ENCODE data around the gene PRIMPOL. TPM values are rescaled to one million over a fixed set of nuclear protein-coding genes. Genes with fewer than 3 reads are reported as not detected.

PRIMPOL gene
- total and polyA plus RNA-seq, 8 donors: 11.5 to 88.8 (median 22.3) TPM

DNA sequence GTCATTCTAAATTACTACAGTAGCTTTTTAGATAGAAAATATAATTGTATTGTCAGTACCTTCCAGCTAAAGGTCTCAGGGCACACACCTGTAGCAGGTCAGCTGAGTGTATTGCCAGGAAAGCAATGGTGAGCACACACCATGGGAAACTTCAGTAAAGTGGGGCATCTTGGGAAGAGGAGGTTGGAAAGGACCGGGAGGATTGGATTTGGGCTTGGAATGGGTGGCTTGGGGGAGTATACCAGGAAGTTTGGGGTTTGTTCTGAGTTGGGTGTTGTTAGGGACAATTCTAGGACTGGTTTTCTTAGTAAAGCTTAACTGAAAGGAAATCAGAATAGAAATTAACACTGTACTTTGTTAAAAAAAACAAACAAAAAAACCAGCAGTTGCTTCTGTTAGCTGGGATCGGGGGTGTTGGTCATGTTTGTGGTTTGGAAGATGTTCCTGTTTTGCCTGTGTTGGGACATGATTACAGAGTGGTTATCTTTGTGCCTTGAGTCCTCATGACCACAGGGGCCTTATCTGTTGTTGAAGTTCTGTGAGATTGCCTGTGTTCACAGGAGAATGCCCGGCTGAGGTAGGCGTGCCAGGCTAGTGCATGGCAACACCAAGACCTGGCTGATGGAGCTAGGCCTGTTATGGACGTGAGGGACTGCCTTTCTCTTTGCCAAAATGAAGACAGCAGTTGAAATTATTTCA is 35.1 kb downstream of the PRIMPOL start:
- H3K27ac ChIP-seq: peak overlapping the region; percentile 15 to 61 (median 35)
- peaks cover 0 to 52% (median 22%) of the 10 kb centered on the region in 4 donors for H3K36me3 ChIP-seq
- TF ChIP-seq POLR2AphosphoS5 (IDR thresholded peaks at IDR 0.05) (peak in 2 of 3 donors; percentile 16 to 38), POLR2A (IDR thresholded peaks at IDR 0.05) (no peak), EP300 (IDR thresholded peaks at IDR 0.05) (no peak)
- TF ChIP-seq, protein P1, sequence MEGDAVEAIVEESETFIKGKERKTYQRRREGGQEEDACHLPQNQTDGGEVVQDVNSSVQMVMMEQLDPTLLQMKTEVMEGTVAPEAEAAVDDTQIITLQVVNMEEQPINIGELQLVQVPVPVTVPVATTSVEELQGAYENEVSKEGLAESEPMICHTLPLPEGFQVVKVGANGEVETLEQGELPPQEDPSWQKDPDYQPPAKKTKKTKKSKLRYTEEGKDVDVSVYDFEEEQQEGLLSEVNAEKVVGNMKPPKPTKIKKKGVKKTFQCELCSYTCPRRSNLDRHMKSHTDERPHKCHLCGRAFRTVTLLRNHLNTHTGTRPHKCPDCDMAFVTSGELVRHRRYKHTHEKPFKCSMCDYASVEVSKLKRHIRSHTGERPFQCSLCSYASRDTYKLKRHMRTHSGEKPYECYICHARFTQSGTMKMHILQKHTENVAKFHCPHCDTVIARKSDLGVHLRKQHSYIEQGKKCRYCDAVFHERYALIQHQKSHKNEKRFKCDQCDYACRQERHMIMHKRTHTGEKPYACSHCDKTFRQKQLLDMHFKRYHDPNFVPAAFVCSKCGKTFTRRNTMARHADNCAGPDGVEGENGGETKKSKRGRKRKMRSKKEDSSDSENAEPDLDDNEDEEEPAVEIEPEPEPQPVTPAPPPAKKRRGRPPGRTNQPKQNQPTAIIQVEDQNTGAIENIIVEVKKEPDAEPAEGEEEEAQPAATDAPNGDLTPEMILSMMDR (IDR thresholded peaks at IDR 0.05): no peak
- peaks cover 0 to 19% (median 2%) of the 10 kb centered on the region in 4 donors for H3K4me1 ChIP-seq
- H3K9me3 ChIP-seq: no peaks in the 10 kb centered on the region
- intact Hi-C loops (cut with DNase I; ENCODE audit: low total_unique reads): no loop called here
- peak; percentile 30 to 52 for DNase-seq
- 32 to 60% (median 40%) methylated on average over 5 of the region's 5 CpGs for WGBS, 5 donors
- H3K27me3 ChIP-seq: no peaks in the 10 kb centered on the region
- no peak overlapping the region for H3K4me3 ChIP-seq

DNA sequence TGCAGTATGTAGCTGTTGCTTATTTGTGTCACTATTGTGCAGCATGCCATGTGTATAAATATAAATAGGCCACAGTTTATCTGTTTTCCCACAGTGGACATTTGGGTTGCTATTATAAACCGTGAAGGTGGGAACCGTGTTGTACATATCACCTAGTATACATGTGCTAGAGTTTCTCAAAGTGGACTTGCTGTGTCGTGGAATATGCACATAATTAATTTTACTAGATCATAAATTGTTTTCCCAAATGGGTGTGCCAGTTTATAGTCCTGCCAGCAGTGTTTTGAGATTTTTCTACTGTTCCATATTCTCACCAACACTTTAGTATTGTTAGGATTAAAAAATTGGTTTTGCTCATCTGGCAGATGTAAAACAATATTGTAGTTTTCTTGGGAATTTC is 38.5 kb downstream of the PRIMPOL start:
- Histone ChIP-seq H3K4me1 (peaks cover 0 to 11% (median 0%) of the 10 kb centered on the region in 4 donors), H3K36me3 (peaks cover 0 to 47% (median 26%) of the 10 kb centered on the region in 4 donors), H3K9me3 (no peaks in the 10 kb centered on the region), H3K27ac (no peak overlapping the region), H3K27me3 (no peaks in the 10 kb centered on the region), H3K4me3 (no peak overlapping the region)
- no peak for TF ChIP-seq POLR2AphosphoS5 (IDR thresholded peaks at IDR 0.05)
- TF ChIP-seq EP300 (IDR thresholded peaks at IDR 0.05): no peak
- TF ChIP-seq POLR2A (IDR thresholded peaks at IDR 0.05): no peak
- TF ChIP-seq, protein P1 (IDR thresholded peaks at IDR 0.05): no peak
- intact Hi-C loops (cut with DNase I; ENCODE audit: low total_unique reads): no loop called here
- WGBS, 5 donors: 56 to 63% (median 56%) methylated on average over 3 of the region's 3 CpGs
- no peak for DNase-seq

DNA sequence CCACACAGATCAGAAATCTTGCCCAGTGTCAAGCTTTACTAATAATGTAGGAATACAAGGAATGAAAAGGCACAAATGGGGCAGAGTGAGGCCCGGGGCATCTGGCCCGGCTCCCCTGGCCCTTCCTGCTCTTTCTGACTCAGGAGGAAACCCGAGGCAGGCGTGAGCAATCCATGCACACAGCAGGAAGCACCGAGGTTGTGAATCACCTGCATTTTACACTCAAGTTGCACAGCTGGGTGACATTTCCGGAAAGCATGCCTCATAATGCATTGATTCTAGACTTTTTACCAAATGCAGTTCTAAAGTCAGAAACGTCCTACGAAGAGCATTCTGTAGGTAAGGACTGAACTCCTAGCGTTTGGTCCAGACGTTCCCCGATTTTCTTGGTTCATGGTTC is 38.9 kb downstream of the PRIMPOL start:
- intact Hi-C loops (cut with DNase I; ENCODE audit: low total_unique reads): no loop called here
- peaks cover 0 to 11% (median 0%) of the 10 kb centered on the region in 4 donors for H3K4me1 ChIP-seq
- peaks cover 0 to 47% (median 30%) of the 10 kb centered on the region in 4 donors for H3K36me3 ChIP-seq
- H3K27ac ChIP-seq: no peak overlapping the region
- no peak overlapping the region for H3K4me3 ChIP-seq
- DNase-seq: no peak
- 73 to 82% (median 77%) methylated on average over 11 of the region's 11 CpGs for WGBS, 5 donors
- H3K27me3 ChIP-seq: no peaks in the 10 kb centered on the region
- no peak for TF ChIP-seq EP300 (IDR thresholded peaks at IDR 0.05)
- no peak for TF ChIP-seq POLR2AphosphoS5 (IDR thresholded peaks at IDR 0.05)
- TF ChIP-seq, protein P1 (IDR thresholded peaks at IDR 0.05): no peak
- no peak for TF ChIP-seq POLR2A (IDR thresholded peaks at IDR 0.05)
- no peaks in the 10 kb centered on the region for H3K9me3 ChIP-seq

DNA sequence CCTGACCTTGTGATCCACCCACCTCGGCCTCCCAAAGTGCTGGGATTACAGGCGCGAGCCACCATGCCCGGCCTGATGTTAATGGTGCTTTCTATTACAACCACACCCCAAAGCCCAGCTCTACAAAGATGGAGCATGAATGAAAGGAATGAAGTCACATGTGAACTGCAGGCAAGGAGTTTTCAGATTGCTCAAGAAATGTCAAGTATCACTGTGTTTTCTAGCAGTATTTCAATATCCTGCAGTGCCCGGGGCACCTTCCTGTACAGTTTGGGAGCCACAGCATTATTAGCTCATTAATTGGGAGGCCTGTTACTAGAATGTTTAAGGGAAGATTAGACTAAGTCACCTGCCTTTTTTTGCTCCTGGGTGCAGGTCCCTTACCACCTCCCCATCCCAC is 40.1 kb downstream of the PRIMPOL start:
- Histone ChIP-seq H3K9me3 (no peaks in the 10 kb centered on the region), H3K36me3 (peaks cover 0 to 59% (median 43%) of the 10 kb centered on the region in 4 donors), H3K27ac (no peak overlapping the region), H3K4me1 (peaks cover 0 to 7% (median 0%) of the 10 kb centered on the region in 4 donors), H3K27me3 (no peaks in the 10 kb centered on the region), H3K4me3 (no peak overlapping the region)
- WGBS, 5 donors: 56 to 75% (median 60%) methylated on average over 5 of the region's 5 CpGs
- intact Hi-C loops (cut with DNase I; ENCODE audit: low total_unique reads): no loop called here
- no peak for DNase-seq
- TF ChIP-seq, protein P1 (IDR thresholded peaks at IDR 0.05): no peak
- no peak for TF ChIP-seq EP300 (IDR thresholded peaks at IDR 0.05)
- no peak for TF ChIP-seq POLR2A (IDR thresholded peaks at IDR 0.05)
- no peak for TF ChIP-seq POLR2AphosphoS5 (IDR thresholded peaks at IDR 0.05)

Data from stomach (tissue), 9 donors.